T-cell (primary cell): ENCODE results near the gene GAGE1. TPM values are rescaled to one million over a fixed set of nuclear protein-coding genes. Genes with fewer than 3 reads are reported as not detected.

Experiments used
- ATAC-seq, 4 experiments: fragments of 200-7000 bp in 3 of 4; fragments of 150-1000 bp in 1 of 4; cut with Tn5 transposase; replicated peaks in 1 of 4; 1 replicate in 3 of 4; 2 replicates in 1 of 4; pipeline ENCODE4 v1.10.0; 2021; ENCODE audit warnings: moderate library complexity in 3 of 4, mild to moderate bottlenecking in 2 of 4, moderate number of reproducible peaks in 1 of 4
- CTCF ChIA-PET, 2 donors: fragments of 300-600 bp; sonication (Branson Sonifier 250); formaldehyde crosslinking; loops; one replicate each; lab custom pipeline; 2022; ENCODE audit warnings: antibody characterized with exemption in 2 of 2; lab: Charles Lee
- POLR2A ChIA-PET, 2 donors: fragments of 300-600 bp; sonication (Branson Sonifier 250); formaldehyde crosslinking; loops; one replicate each; lab custom pipeline; 2022; ENCODE audit warnings: antibody characterized with exemption in 2 of 2; lab: Charles Lee
- DNase-seq, 35 experiments: peaks; one replicate each; pipeline versions ENCODE4 v3.0.0 to v3.0.0-alpha.2; 2013 to 2023
- H3K27ac ChIP-seq: one replicate; pipeline ENCODE4 v1.5.1; 2013; ENCODE audit warnings: low read length
- H3K27me3 ChIP-seq, 2 experiments: replicated peaks in 1 of 2; 1 replicate in 1 of 2; 2 replicates in 1 of 2; pipeline versions ENCODE4 v1.6.1 to v1.7.0; 2013; ENCODE audit warnings: low read length in 1 of 2, mixed read lengths in 1 of 2; ENCODE audit not compliant: control insufficient read depth in 2 of 2, insufficient read depth in 2 of 2; ENCODE audit errors: extremely low read depth in 1 of 2
- H3K36me3 ChIP-seq, 2 donors: 1 replicate in 1 of 2; 2 replicates in 1 of 2; pipeline versions ENCODE4 v1.6.1 to v1.7.0; 2013; ENCODE audit warnings: low read length in 1 of 2; ENCODE audit not compliant: control insufficient read depth in 2 of 2, insufficient read depth in 1 of 2; ENCODE audit errors: extremely low read depth in 1 of 2
- H3K4me1 ChIP-seq, 2 experiments: 1 replicate in 1 of 2; 2 replicates in 1 of 2; pipeline versions ENCODE4 v1.6.1 to v1.7.0; 2013; ENCODE audit warnings: low read length in 2 of 2, mixed read lengths in 1 of 2; ENCODE audit not compliant: insufficient read depth in 2 of 2, control insufficient read depth in 1 of 2; ENCODE audit errors: extremely low read depth in 1 of 2
- H3K4me3 ChIP-seq, 2 donors: 1 replicate in 1 of 2; 2 replicates in 1 of 2; pipeline versions ENCODE4 v1.5.1 to v1.7.0; 2013; ENCODE audit warnings: mild to moderate bottlenecking in 2 of 2, low read length in 1 of 2, moderate library complexity in 1 of 2; ENCODE audit not compliant: control insufficient read depth in 1 of 2; ENCODE audit errors: extremely low read depth in 1 of 2
- H3K9me3 ChIP-seq: 2 replicates; pipeline ENCODE4 v1.7.0; 2013
- H3K27ac Mint-ChIP-seq, 2 donors: one replicate each; pipeline ENCODE4 v1.8.0; 2020 to 2021; ENCODE audit warnings: mild to moderate bottlenecking in 2 of 2, mixed read lengths in 2 of 2
- H3K27me3 Mint-ChIP-seq, 2 donors: one replicate each; pipeline ENCODE4 v1.8.0; 2021 to 2022; ENCODE audit warnings: mixed read lengths in 2 of 2
- H3K36me3 Mint-ChIP-seq: one replicate; pipeline ENCODE4 v1.8.0; 2021; ENCODE audit warnings: mixed read lengths
- H3K4me1 Mint-ChIP-seq, 3 donors: one replicate each; pipeline ENCODE4 v1.8.0; 2020 to 2022; ENCODE audit warnings: mixed read lengths in 3 of 3, mild to moderate bottlenecking in 1 of 3
- H3K4me3 Mint-ChIP-seq, 3 donors: one replicate each; pipeline ENCODE4 v1.8.0; 2020 to 2022; ENCODE audit warnings: mild to moderate bottlenecking in 3 of 3, mixed read lengths in 3 of 3, moderate library complexity in 3 of 3
- H3K9me3 Mint-ChIP-seq, 3 donors: one replicate each; pipeline ENCODE4 v1.8.0; 2020 to 2022; ENCODE audit warnings: mixed read lengths in 3 of 3
- WGBS: methylation state at CpG from one replicate; pipeline ENCODE4 v1.1.5; 2013; ENCODE audit warnings: missing lambda C conversion rate; ENCODE audit not compliant: insufficient coverage; 5-methylcytosine and 5-hydroxymethylcytosine counted together
- total RNA-seq, 35 experiments: library from RNA in 6 of 35; stranded (reverse) in 6 of 35; fragments of 120-200 nt in 1 of 35; gene quantifications; one replicate each; pipeline versions ENCODE4 v1.2.1 to v1.2.4 and lab custom pipeline; 2013 to 2026

The GAGE1 gene
- total RNA-seq, 5 donors from 2014 or later (not counting 1 experiment from before 2014, with no cell fraction given) = 0.54 to 0.72 TPM; not detected in 3

DNA sequence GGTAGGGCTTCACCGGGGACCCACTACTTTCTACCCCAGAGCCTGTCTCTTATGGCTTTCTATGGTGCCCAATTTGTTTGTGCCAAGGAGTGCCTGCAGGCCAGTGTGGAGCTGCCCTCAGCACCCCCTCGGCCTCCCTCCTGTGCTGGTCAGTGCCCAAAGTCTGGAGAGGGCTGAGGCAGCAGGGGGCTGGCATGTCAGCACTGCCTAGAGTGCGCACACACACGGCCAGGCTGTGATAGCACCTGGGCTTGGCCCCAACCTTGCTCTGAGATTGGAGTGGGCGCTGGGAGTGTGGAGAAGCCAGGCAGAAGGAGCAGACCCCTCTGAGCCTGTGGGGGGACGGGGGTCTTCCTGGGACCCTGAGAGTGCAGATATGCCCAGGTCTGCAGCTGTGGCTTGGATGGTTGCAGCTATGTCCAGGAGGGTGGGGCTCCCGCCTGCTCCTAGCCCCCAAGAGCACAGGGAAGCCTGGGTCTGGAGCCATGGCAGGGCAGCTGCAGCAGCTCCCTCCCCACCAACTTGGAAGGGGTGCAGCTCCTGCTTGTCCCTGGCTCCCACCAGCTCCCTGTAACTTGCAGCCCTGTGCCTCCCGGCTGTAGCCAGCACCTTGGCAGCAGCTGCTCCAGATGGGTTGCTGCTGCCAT lies 46.3 kb downstream of the GAGE1 start:
- Mint-ChIP-seq H3K36me3 (no peaks in the 10 kb centered on the region), H3K27me3 (peaks cover 1 to 19% of the 10 kb centered on the region in 2 donors), H3K4me3 (no peak overlapping the region), H3K4me1 (no peaks in the 10 kb centered on the region), H3K27ac (no peak overlapping the region), H3K9me3 (no peaks in the 10 kb centered on the region)
- no peaks in the 10 kb centered on the region for H3K4me1 ChIP-seq
- no peaks in the 10 kb centered on the region for H3K9me3 ChIP-seq
- no peak overlapping the region for H3K4me3 ChIP-seq
- POLR2A ChIA-PET = interaction anchor here in 1 of 2 donors (0.6 kb wide), 1 partner anchor 1554 kb away, joined by 4 read pairs; no protein-coding TSS in a partner anchor
- peaks cover 0 to 9% of the 10 kb centered on the region in 2 experiments for H3K27me3 ChIP-seq
- no peaks in the 10 kb centered on the region for H3K36me3 ChIP-seq
- 90% methylated on average over 2 of the region's 8 CpGs for WGBS
- DNase-seq (no peak), ATAC-seq (no peak)
- CTCF ChIA-PET = no interaction called here
- no peak overlapping the region for H3K27ac ChIP-seq

DNA sequence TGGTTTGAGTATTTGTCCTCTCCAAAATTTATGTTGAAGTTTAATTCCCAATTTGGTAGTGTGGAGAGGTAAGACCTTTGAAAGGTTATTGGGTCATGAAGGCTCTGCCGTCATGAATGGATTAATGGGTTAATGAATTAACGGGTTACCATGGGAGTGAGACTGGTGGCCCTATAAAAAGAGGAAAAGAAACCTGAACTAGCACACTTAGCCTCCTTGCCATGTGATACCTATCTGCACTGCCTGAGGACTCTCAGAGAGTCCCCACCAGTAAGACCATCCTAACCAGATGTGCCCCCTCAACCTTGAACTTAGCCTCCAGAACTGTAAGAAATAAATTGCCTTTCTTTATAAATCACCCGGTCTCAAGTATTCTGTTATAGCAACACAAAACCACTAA lies 57.7 kb downstream of the GAGE1 start:
- no peaks in the 10 kb centered on the region for H3K36me3 Mint-ChIP-seq
- CTCF ChIA-PET = interaction anchor here in 1 of 2 donors (0.6 kb wide), 1 partner anchor 518 kb away, joined by 5 read pairs; no protein-coding TSS in a partner anchor
- H3K4me1 Mint-ChIP-seq = peaks cover 0 to 3% (median 0%) of the 10 kb centered on the region in 3 donors
- DNase-seq (no peak), ATAC-seq (no peak)
- H3K4me3 ChIP-seq = no peak overlapping the region
- no peaks in the 10 kb centered on the region for H3K9me3 Mint-ChIP-seq
- peaks cover 5 to 22% of the 10 kb centered on the region in 2 donors for H3K27me3 Mint-ChIP-seq
- H3K27me3 ChIP-seq = no peaks in the 10 kb centered on the region
- H3K27ac ChIP-seq = no peak overlapping the region
- no peaks in the 10 kb centered on the region for H3K9me3 ChIP-seq
- POLR2A ChIA-PET = no interaction called here
- no peak overlapping the region for H3K4me3 Mint-ChIP-seq
- H3K27ac Mint-ChIP-seq = no peak overlapping the region
- H3K36me3 ChIP-seq = no peaks in the 10 kb centered on the region
- no CpG with 5 or more reads among the region's 3 CpGs for WGBS
- no peaks in the 10 kb centered on the region for H3K4me1 ChIP-seq

Other genes with a start within 250 kb of the GAGE1 start
- not detected for gene GAGE12C, start 66.8 kb upstream of the GAGE1 start, total RNA-seq
- gene GAGE12D, start 57.3 kb upstream of the GAGE1 start, total RNA-seq = not detected
- gene GAGE12E, start 47.7 kb upstream of the GAGE1 start, total RNA-seq = not detected
- under 1 TPM in 2 of 5 donors, not detected in 3; 0.63 to 0.64 TPM for gene GAGE12F, start 38.2 kb upstream of the GAGE1 start, total RNA-seq
- gene GAGE12G, start 28.6 kb upstream of the GAGE1 start, total RNA-seq = under 1 TPM in 2 of 5 donors, not detected in 3; 0.63 to 0.64 TPM
- gene GAGE12H, start 19.1 kb upstream of the GAGE1 start, total RNA-seq = not detected
- not detected for gene GAGE2A, start 9.5 kb upstream of the GAGE1 start, total RNA-seq
- gene PAGE1, start 97.0 kb downstream of the GAGE1 start, total RNA-seq = not detected
- not detected for gene PAGE4, start 230.3 kb downstream of the GAGE1 start, total RNA-seq